OCI-M1 (cell line): ENCODE measurements around the gene DDOST.
"Not testable (repeated sequence)": the region's sequence is repeated elsewhere in the genome, so short reads cannot be mapped to it uniquely, and the experiment has no call there.

Experiments used
- DNase-seq: peaks from one replicate; lab custom pipeline; 2025; lab: John Stamatoyannopoulos, UW

DDOST gene

DNA sequence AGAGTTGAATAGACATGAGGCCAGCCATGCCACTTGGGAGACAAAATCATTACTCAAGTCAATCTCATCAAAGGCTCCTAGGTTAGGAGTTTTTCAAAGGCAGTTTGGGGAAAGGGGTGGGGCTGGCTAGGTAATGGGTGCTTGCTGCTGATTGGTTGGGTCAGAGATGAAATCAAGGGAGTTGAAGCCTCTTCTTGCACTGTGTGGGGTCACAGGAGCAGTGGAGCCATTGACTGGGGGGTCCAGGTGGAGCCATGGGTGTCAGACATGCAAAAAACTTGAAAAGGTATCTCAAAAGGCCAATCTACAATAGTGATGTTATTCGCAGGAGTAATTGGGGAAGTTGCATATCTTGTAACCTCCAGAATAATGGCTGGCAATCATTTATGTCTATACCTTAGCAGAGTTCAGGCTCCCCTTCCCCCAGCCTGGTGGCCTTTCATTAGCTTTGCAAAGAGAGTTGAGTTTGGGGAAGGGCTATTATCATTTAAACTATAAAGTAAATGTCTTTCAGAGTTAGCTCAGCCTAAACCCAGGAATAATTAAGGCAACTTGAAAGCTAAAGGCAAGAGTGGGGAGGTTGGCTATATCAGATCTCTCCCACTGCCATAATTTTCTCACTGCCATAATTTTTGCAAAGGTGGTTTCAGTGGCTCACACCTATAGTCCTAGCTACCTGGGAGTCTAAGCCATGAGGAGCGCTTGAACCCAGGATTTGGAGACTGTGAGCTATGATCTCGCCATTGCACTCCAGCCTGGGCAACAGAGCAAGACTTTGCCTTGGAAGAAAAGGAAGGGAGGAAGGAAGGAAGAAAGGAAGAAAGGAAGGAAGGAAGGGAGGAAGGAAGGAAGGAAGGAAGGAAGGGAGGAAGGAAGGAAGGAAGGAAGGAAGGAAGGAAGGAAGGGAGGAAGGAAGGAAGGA is 35.7 kb downstream of the DDOST start:
- peak; percentile 7 for DNase-seq

- no peak for DNase-seq
These were observed 36.5 kb downstream of the DDOST start for GRCh38 chr1:20624709-20625108.

- no peak for DNase-seq
These were observed 40.2 kb downstream of the DDOST start for GRCh38 chr1:20621012-20621411.

GRCh38 chr1:20619999-20620398 is 41.2 kb downstream of the DDOST start:
- no peak for DNase-seq

DNA sequence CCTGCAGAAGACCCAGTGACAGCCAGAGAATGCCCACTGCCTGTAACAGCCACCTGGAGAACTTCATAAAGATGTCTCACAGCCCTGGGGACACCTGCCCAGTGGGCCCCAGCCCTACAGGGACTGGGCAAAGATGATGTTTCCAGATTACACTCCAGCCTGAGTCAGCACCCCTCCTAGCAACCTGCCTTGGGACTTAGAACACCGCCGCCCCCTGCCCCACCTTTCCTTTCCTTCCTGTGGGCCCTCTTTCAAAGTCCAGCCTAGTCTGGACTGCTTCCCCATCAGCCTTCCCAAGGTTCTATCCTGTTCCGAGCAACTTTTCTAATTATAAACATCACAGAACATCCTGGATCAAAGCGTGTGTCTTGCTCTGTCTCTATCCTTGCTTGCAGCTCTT is 42.6 kb downstream of the DDOST start:
- no peak for DNase-seq

DNA sequence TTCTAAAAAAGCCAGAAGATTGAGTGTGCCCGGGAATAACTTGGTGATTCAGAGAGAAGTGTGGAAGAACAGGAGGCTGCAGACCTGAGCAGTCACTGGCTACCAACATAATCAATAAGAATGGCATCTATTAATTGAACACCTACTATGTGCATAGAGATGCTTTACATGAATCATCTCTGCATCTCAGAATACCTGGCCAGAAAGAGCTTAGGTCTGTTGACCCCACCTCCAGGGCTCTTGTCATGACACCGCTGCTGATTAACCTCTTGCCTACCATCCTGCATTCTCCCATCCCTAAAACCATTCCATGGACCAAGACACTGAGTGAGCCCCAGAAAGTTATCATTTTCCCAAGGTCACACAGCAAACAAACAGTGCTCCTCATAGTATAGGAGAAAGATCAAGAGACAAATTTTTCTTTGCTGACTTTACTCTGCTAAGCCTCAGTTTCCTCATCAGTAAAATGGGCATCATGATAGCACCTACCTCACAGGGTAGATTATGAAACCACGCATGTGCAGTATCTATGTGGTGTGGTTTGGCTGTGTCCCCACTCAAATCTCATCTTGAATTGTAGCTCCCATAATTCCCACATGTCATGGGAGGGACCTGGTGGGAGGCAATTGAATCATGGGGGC is 44.2 kb downstream of the DDOST start:
- DNase-seq = no peak

DNA sequence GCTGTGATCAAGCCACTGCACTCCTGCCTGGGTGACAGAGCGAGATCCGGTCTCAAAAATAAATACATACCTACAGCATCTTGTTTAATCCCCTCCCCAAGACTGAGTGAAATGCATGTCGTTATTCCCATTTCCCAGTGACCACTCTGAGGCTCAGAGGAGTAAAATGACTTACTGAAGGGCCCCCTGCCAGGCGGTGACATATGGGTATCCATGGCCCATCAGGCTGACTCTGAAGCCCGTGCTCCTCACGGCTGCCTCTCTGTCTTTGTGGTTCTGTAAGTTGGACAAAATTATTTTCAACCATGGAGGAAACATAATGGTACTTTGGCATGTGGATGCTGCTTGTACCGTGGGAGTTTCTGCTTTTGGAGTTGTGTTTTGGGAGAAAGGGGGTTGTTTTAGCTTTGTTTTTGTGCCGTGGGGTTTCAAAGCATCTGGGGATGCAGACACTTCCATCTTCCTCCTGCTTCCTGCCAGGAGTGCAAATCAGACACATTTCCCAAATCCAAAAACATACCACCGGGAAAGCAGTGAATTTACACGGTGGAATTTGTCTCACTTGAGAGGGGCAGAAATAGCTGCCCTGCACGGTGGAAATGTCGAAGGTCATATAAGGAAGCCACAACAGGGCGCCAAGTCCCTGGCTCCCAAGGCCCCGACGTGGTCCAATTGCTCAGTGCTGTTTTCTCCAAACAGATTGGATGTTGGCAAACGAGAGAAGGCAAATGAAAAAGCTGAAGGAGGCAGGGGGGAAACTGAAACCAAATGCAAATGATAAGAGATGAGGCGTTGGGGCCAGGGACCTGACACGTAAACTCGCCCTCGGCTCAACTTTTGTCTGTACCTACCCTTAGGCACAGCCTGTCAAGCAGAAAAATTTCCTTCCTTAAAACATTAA is 45.0 kb downstream of the DDOST start:
- DNase-seq = peak; percentile 53

GRCh38 chr1:20614131-20614579 is 47.0 kb downstream of the DDOST start:
- no peak for DNase-seq

GRCh38 chr1:20612221-20612746 is 48.9 kb downstream of the DDOST start:
- DNase-seq = no peak

- DNase-seq = no peak
These were observed 49.5 kb downstream of the DDOST start for GRCh38 chr1:20611652-20612051.

DNA sequence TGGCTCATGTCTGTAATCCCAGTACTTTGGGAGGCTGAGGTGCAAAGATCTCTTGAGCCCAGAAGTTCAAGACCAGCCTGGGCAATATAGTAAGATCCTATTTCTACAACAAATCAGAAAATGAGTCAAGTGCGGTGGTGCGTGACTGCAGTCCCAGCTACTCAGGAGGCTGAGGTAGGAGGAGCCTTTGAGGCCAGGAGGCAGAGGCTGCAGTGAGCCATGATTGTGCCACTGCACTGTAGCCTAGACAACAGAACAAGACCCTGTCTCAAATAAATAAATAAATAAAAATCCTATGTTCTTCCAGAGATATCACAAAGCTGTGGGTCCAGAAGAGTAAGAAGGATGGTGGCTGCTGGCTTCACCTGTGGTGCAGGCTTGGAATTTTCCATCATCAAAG is 50.2 kb downstream of the DDOST start:
- DNase-seq = no peak

- DNase-seq = no peak
These were observed 51.6 kb downstream of the DDOST start for GRCh38 chr1:20609541-20609940.

DNA sequence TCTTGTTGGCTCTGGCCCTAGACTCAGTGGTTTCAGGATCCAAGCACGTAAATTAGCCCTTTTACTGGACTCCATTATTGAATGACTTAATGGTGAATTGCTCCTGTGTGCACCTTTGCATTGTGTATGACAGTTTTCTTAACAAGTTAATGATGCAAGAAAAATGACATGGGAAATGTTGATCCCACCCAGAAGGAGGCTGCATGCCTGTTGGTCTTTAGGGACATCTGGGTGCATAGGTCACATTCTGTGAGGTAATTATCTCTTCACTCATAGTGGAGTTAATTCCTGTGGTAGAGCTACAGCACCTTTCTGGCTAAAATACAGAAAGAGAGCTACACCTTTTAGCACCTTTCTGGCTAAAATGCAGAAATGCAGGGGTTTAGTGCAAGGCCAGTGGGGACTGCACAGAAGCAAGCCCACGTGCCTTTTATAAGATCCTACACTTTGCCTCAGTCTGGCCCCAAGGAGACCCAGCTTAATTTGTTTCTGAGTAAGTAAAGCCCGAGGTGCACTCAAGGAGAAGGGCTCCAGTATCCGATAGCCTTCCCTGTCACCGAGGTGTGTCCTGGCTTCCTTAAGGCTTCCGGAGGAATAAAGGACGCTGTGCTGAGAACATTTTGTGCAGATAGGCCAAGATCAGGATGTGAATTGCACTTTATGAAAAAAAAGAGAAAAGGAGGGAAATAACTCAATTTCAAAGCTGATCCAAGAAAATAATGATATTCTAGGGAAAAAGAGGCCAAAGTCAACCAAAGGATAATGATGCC is 54.2 kb downstream of the DDOST start:
- not testable (repeated sequence) for DNase-seq

DNA sequence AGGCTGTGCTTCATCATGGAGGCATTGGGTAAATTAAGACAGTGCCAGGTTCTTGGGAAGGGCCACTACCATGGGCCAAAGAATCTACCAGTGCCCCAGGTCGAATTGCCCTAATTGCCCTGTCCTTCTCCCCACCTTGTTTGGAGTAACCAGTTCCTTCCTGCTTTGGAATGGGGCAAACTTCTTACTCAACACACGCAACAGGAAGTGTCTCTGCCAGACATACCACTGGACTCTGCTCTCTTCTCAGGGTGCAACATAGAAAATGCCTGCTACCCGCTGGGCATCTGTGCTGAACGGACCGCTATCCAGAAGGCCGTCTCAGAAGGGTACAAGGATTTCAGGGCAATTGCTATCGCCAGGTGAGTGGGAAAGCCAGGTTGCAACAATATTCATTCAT is 56.5 kb downstream of the DDOST start:
- DNase-seq = no peak

- DNase-seq = no peak
These were observed 57.4 kb downstream of the DDOST start for GRCh38 chr1:20603504-20604464.

GRCh38 chr1:20602851-20603450 is 58.2 kb downstream of the DDOST start:
- no peak for DNase-seq
